ENCODE results near the gene MIA3.
"Not testable (repeated sequence)": the region's sequence is repeated elsewhere in the genome, so short reads cannot be mapped to it uniquely, and the experiment has no call there.

The MIA3 gene

GRCh38 chr1:222669107-222669506, 51.2 kb downstream of the MIA3 start:
- not testable (repeated sequence) for DNase-seq (ENCODE audit: low spot score)

- no peak for DNase-seq (ENCODE audit: low spot score)
These were observed 52.2 kb downstream of the MIA3 start for GRCh38 chr1:222670110-222670509.

DNA sequence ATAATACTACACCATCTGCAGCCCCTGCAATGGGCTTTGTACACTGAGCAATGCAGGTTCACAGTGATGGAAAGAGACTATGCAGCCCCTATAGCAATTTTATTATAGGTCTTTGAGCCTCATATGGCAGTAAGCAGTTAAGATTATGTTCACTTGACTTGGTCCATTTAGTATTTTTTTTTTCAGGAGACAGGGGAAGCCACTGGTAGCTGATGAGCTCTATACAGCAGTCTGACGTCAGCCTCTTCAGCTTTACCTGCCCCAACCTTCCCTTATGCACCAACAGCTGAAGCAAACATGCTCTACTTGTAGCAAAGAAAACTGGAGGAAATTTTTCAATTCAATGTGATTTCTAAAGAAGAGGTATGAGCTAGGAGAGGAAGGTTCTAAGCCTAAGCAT, 62.2 kb downstream of the MIA3 start:
- DNase-seq (ENCODE audit: low spot score): no peak

GRCh38 chr1:222691016-222691415, 73.1 kb downstream of the MIA3 start:
- no peak for DNase-seq (ENCODE audit: low spot score)

GRCh38 chr1:222694927-222695326, 77.0 kb downstream of the MIA3 start:
- DNase-seq (ENCODE audit: low spot score): no peak

DNA sequence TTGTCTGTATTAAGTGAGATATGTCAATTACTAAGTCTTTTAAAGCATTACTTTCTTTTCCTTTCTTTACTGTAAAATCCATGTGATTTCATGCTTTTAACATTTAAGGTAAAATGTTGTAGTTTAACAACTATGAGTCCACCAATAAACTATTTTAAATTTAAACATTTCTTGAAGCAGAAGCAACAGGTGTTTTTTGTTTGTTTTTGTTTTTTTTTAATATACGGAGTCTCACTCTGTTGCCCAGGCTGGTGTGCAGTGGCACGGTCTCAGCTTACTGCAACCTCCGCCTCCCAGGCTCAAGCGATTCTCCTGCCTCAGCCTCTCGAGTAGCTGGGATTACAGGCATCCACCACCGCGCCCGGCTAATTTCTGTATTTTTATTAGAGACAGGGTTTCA, 78.8 kb downstream of the MIA3 start:
- no peak for DNase-seq (ENCODE audit: low spot score)

DNA sequence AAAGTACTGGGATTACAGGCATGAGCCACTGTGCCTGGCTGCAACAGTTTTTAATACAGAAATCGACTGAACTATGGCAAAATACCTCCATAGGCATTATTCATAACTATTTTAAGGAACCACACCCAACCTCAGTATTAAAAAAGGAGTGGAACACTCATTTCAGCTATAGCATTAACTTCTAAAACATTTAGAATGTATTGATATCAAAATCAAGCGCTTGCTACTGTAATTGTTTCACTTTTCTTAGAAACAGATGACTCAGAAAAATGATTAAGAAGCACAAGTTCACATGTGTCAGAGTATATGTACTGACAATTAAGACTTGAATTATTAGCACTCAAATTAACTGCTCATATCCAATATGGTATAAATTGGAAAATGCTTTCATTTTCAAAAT, 79.3 kb downstream of the MIA3 start:
- no peak for DNase-seq (ENCODE audit: low spot score)

DNA sequence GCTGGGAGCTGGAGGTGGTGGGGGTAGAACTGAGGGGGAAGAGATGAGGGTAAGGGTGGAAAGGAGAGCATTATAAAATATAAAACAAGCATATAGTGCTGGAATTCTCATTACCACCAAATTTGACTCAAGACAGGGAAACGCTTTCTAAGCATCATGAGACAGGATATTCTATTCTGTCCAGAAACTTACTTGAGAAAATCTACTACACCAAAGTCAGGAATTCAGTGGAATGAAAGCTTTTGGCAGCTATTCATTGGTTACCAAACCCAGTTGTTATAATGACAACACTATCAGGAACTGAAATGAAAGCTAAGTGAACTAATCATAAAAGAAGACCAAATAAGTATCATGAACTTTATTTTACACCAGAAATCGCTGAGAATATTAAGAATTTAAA, 79.9 kb downstream of the MIA3 start:
- no peak for DNase-seq (ENCODE audit: low spot score)

- DNase-seq (ENCODE audit: low spot score): no peak
These were observed 84.3 kb downstream of the MIA3 start for GRCh38 chr1:222702210-222702609.

- no peak for DNase-seq (ENCODE audit: low spot score)
These were observed 86.4 kb downstream of the MIA3 start for GRCh38 chr1:222704260-222704659.

- no peak for DNase-seq (ENCODE audit: low spot score)
These were observed 88.9 kb downstream of the MIA3 start for GRCh38 chr1:222706815-222707214.

DNA sequence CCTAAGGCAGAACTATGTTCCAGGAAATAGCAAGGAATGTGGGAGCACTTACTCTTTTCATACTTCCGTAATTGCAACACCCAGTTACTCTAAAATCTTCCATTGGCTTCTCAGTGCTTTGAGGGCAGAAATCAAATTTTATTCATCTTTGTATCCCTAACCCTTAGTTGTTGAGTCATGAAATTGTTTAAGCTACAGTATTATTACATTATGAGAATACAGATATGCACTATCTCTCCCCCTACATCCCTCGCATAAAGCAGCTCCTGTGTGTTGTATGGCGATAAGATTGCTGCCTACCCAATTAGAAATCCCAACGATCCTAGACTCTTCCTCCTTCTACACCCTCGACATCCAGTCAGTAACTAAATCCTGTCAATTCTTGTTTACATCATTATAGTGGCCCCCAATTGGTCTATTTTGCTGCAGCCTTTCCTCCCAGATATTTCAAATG, 91.8 kb downstream of the MIA3 start:
- DNase-seq (ENCODE audit: low spot score): no peak

- peak; percentile 74 for DNase-seq (ENCODE audit: low spot score)
These were observed 93.7 kb downstream of the MIA3 start for GRCh38 chr1:222711319-222712252.

GRCh38 chr1:222712253-222713090, 94.6 kb downstream of the MIA3 start, which contains the start of the genes AIDA and BROX:
Gene AIDA, minus strand, starts transcription at chr1:222712491. Its CDS starts 174 bp downstream, at chr1:222712317.
Gene BROX, plus strand, starts transcription at chr1:222712564. Its CDS starts 3,136 bp downstream, at chr1:222715700.
- peak; percentile 89 for DNase-seq (ENCODE audit: low spot score)

DNA sequence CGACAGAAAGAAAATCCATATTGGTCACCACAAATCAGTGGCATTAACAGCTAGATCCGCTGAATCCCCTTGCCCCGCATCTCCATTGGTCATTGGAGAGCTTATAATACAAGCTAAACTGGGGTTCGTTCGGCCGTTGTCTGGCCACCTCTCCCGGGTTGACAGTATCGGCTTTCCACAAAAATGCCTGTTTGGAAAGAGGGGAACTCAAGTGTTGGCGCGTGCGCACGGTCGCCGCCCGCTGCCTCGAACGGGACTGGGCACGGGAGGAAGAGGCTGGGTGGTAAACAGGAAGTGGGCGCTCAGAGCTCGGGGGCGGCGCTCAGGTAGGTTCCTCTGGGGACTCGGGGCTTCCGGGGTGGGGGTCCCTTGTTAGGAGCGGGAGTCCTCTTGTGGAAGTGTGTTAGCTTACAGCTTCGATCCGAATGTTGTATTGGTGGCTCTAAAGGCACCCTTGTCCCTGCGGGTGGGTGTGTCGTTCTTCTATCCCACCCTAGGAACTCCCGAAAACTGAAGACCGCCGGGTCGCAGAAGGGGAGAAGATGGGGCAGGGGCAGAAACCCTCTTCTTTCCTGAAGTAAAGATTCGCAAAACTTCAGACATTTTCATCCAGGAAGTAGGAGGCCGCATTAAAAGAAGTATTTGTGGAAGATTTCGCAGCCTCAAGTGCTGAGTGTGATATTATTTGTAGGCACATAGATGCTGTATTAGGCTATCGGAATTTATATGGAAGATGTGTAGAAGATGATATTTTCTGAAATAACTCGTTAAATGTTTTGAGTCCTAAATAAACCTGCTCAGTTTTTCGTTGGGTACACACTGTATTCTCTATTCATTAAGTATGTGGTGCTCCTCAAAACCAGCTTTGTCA, 95.4 kb downstream of the MIA3 start:
- peak; percentile 96 for DNase-seq (ENCODE audit: low spot score)

- peak; percentile 13 for DNase-seq (ENCODE audit: low spot score)
These were observed 98.5 kb downstream of the MIA3 start for GRCh38 chr1:222716393-222716792.

Measured in NAMALWA (cell line).